B cell (primary cell): Measurements from ENCODE around the gene METTL25. TPM values are rescaled to one million over a fixed set of nuclear protein-coding genes. Genes with fewer than 3 reads are reported as not detected.

Experiments used
- ATAC-seq: fragments of 200-7000 bp; cut with Tn5 transposase; one replicate; pipeline ENCODE4 v1.10.0; 2021; ENCODE audit warnings: low read depth, mild to moderate bottlenecking, moderate number of reproducible peaks, moderate library complexity
- CTCF ChIA-PET: fragments of 350-600 bp; sonication (Branson Sonifier 250); formaldehyde crosslinking; loops from one replicate; lab custom pipeline; 2021; ENCODE audit warnings: antibody characterized with exemption, inconsistent platforms; lab: Charles Lee
- POLR2A ChIA-PET: fragments of 350-600 bp; sonication (Branson Sonifier 250); formaldehyde crosslinking; loops from one replicate; lab custom pipeline; 2021; ENCODE audit warnings: antibody characterized with exemption; lab: Charles Lee
- DNase-seq: peaks from one replicate; pipeline ENCODE4 v3.0.0; 2013
- H2AFZ ChIP-seq: 2 replicates; pipeline ENCODE4 v1.6.1; 2012; ENCODE audit warnings: mild to moderate bottlenecking, low read depth, low read length; ENCODE audit not compliant: insufficient read depth, poor library complexity, severe bottlenecking
- H3K27ac ChIP-seq, 2 donors: 1 replicate in 1 of 2; 2 replicates in 1 of 2; pipeline ENCODE4 v1.5.1; 2012 to 2013; ENCODE audit warnings: low read length in 2 of 2, mild to moderate bottlenecking in 2 of 2, moderate library complexity in 1 of 2
- H3K27me3 ChIP-seq, 4 experiments: fragments of 200-600 bp in 1 of 4; sonication (generic) in 1 of 4; replicated peaks in 1 of 4; 1 replicate in 2 of 4; 2 replicates in 2 of 4; pipeline versions ENCODE4 v1.6.1 to v1.7.0; 2013 to 2016; ENCODE audit warnings: low read length in 3 of 4, mild to moderate bottlenecking in 2 of 4, mixed read lengths in 1 of 4, moderate library complexity in 1 of 4; ENCODE audit not compliant: insufficient read depth in 4 of 4, control insufficient read depth in 3 of 4; ENCODE audit errors: control extremely low read depth in 1 of 4
- H3K36me3 ChIP-seq, 2 experiments: replicated peaks in 1 of 2; 1 replicate in 1 of 2; 2 replicates in 1 of 2; pipeline versions ENCODE4 v1.6.1 to v1.7.1; 2013; ENCODE audit warnings: low read length in 1 of 2; ENCODE audit not compliant: insufficient read depth in 2 of 2, control insufficient read depth in 1 of 2; ENCODE audit errors: control extremely low read depth in 1 of 2, extremely low read depth in 1 of 2
- H3K4me1 ChIP-seq, 2 donors: fragments of 200-600 bp in 1 of 2; sonication (generic) in 1 of 2; 1 replicate in 1 of 2; 2 replicates in 1 of 2; pipeline versions ENCODE4 v1.5.1 to v1.6.1; 2013 to 2017; ENCODE audit warnings: low read length in 2 of 2; ENCODE audit not compliant: control insufficient read depth in 2 of 2, insufficient read depth in 2 of 2
- H3K4me2 ChIP-seq: replicated peaks from 2 replicates; pipeline ENCODE3; 2012; ENCODE audit warnings: mild to moderate bottlenecking, low read depth, low read length; ENCODE audit not compliant: poor library complexity, severe bottlenecking
- H3K4me3 ChIP-seq, 5 experiments: fragments of 200-600 bp in 1 of 5; sonication (generic) in 1 of 5; 1 replicate in 3 of 5; 2 replicates in 2 of 5; pipeline versions ENCODE4 v1.5.1 to v1.7.0; 2011 to 2016; ENCODE audit warnings: low read length in 4 of 5, mild to moderate bottlenecking in 4 of 5, low read depth in 2 of 5, control low read depth in 1 of 5, moderate library complexity in 1 of 5; ENCODE audit not compliant: insufficient read depth in 1 of 5; ENCODE audit errors: control extremely low read depth in 1 of 5, extremely low read depth in 1 of 5
- H3K79me2 ChIP-seq: fragments of 200-600 bp; sonication (generic); one replicate; pipeline ENCODE4 v1.6.0; 2016; ENCODE audit warnings: low read length; ENCODE audit not compliant: control insufficient read depth, insufficient read depth
- H3K9ac ChIP-seq: fragments of 200-600 bp; sonication (generic); 2 replicates; pipeline ENCODE4 v1.6.1; 2017; ENCODE audit warnings: mild to moderate bottlenecking, low read length, moderate library complexity
- H3K9me3 ChIP-seq, 3 donors: one replicate each; pipeline versions ENCODE4 v1.6.1 to v1.7.1; 2013; ENCODE audit warnings: low read length in 2 of 3; ENCODE audit not compliant: control insufficient read depth in 2 of 3, insufficient read depth in 1 of 3; ENCODE audit errors: control extremely low read depth in 1 of 3
- H4K20me1 ChIP-seq: 2 replicates; pipeline ENCODE4 v1.6.0; 2012; ENCODE audit warnings: mild to moderate bottlenecking, low read length; ENCODE audit not compliant: insufficient read depth, control insufficient read depth, poor library complexity, severe bottlenecking
- H3K27ac Mint-ChIP-seq: one replicate; pipeline ENCODE4 v1.8.0; 2021; ENCODE audit warnings: mixed read lengths
- H3K27me3 Mint-ChIP-seq: one replicate; pipeline ENCODE4 v1.8.0; 2021; ENCODE audit warnings: mixed read lengths
- H3K4me1 Mint-ChIP-seq: one replicate; pipeline ENCODE4 v1.8.0; 2021; ENCODE audit warnings: mixed read lengths
- H3K4me3 Mint-ChIP-seq: one replicate; pipeline ENCODE4 v1.8.0; 2021; ENCODE audit warnings: mixed read lengths
- H3K9me3 Mint-ChIP-seq: one replicate; pipeline ENCODE4 v1.8.0; 2022; ENCODE audit warnings: mixed read lengths; ENCODE audit not compliant: insufficient read depth
- EZH2 ChIP-seq: IDR thresholded peaks from 2 replicates; pipeline ENCODE4 v1.6.1; 2012; ENCODE audit warnings: borderline replicate concordance, low read depth, mild to moderate bottlenecking, moderate library complexity, low read length; ENCODE audit not compliant: insufficient read depth, poor library complexity, severe bottlenecking
- WGBS: methylation state at CpG from one replicate; pipeline ENCODE4 v1.1.5; 2013; ENCODE audit warnings: missing lambda C conversion rate; ENCODE audit not compliant: insufficient coverage; 5-methylcytosine and 5-hydroxymethylcytosine counted together
- intact Hi-C: fragments of 100-400 bp; cut with micrococcal nuclease; formaldehyde crosslinking; loops from one replicate; pipeline ENCODE4 v1.10.0; 2022
- polyA plus RNA-seq: library from polyadenylated mRNA; depleted of rRNA; stranded (reverse); fragments of >200 nt; gene quantifications from 2 replicates; pipeline ENCODE4 v1.2.3, GENCODE V29; 2012
- total RNA-seq, 2 donors: library from RNA; stranded (reverse); fragments of 120-200 nt in 1 of 2; gene quantifications; 1 replicate in 1 of 2; 2 replicates in 1 of 2; pipeline versions ENCODE4 v1.2.3 to v1.2.4, GENCODE V29; 2013 to 2022
- TF ChIP-seq, protein P1 (sequence below): fragments of 200-600 bp; IDR thresholded peaks from one replicate; pipeline ENCODE4 v1.8.0; 2022; ENCODE audit warnings: antibody characterized with exemption, mild to moderate bottlenecking

The METTL25 gene
- total and polyA plus RNA-seq, 2 donors (not counting 1 experiment from before 2014, with no cell fraction given): 5.4 to 24.1 TPM

DNA sequence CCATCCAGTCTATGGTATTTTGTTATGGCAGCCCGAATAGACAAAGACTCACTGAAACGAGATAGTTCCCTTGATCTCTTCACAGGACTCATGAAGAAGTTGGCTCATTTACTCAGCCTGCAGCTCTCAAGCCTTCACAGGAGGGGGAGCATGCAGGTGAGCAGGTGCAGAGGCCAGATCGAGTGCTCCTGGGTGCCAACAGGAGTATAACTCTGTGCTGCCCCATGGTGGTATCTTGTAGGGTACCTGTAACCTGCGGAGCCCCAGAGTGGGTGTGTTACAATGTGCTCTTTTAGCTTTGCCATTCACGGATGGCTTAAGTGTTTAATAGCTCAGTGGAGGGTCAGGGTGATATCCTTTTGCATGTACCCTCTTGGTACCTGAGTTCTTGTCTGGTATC is 159.5 kb downstream of the METTL25 start:
- no peak for ATAC-seq
- POLR2A ChIA-PET: no interaction called here
- Histone ChIP-seq H3K36me3 (no peaks in the 10 kb centered on the region), H3K9ac (no peak overlapping the region), H3K9me3 (no peaks in the 10 kb centered on the region), H3K4me1 (no peaks in the 10 kb centered on the region), H3K79me2 (no peaks in the 10 kb centered on the region), H4K20me1 (no peaks in the 10 kb centered on the region), H3K4me2 (no peak overlapping the region), H3K27ac (no peak overlapping the region), H3K27me3 (no peaks in the 10 kb centered on the region), H3K4me3 (no peak overlapping the region), H2AFZ (no peak overlapping the region)
- intact Hi-C loops: no loop called here
- DNase-seq: no peak
- no peaks in the 10 kb centered on the region for H3K4me1 Mint-ChIP-seq
- no peaks in the 10 kb centered on the region for H3K27me3 Mint-ChIP-seq
- no peak overlapping the region for H3K27ac Mint-ChIP-seq
- TF ChIP-seq EZH2: no peak
- TF ChIP-seq, protein P1, sequence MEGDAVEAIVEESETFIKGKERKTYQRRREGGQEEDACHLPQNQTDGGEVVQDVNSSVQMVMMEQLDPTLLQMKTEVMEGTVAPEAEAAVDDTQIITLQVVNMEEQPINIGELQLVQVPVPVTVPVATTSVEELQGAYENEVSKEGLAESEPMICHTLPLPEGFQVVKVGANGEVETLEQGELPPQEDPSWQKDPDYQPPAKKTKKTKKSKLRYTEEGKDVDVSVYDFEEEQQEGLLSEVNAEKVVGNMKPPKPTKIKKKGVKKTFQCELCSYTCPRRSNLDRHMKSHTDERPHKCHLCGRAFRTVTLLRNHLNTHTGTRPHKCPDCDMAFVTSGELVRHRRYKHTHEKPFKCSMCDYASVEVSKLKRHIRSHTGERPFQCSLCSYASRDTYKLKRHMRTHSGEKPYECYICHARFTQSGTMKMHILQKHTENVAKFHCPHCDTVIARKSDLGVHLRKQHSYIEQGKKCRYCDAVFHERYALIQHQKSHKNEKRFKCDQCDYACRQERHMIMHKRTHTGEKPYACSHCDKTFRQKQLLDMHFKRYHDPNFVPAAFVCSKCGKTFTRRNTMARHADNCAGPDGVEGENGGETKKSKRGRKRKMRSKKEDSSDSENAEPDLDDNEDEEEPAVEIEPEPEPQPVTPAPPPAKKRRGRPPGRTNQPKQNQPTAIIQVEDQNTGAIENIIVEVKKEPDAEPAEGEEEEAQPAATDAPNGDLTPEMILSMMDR: no peak
- no peaks in the 10 kb centered on the region for H3K9me3 Mint-ChIP-seq
- CTCF ChIA-PET: no interaction called here
- H3K4me3 Mint-ChIP-seq: no peak overlapping the region
- WGBS: 90% methylated on average over 5 of the region's 5 CpGs

DNA sequence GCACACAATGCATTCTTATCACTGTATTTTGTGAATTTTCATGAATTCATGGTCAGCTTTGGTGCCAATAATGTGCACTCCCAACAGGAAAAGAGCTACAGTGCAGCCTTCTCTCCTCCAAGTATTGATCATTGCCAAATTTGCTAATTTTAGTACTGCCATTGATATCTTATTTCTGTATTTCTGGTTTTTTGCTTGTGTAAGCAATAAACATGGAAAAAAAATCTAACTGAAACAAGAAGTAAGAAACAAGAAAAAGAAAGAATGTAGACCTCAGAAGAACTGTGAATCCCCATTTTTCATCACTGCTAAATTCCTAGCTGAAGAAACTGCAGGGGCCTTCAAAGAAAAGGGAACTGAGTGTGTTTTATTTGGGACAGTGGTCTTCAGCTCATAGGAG is 161.2 kb downstream of the METTL25 start:
- Histone ChIP-seq H3K4me1 (no peaks in the 10 kb centered on the region), H3K4me3 (no peak overlapping the region), H3K27ac (no peak overlapping the region), H3K9me3 (no peaks in the 10 kb centered on the region), H4K20me1 (no peaks in the 10 kb centered on the region), H3K4me2 (no peak overlapping the region), H2AFZ (no peak overlapping the region), H3K79me2 (no peaks in the 10 kb centered on the region), H3K36me3 (no peaks in the 10 kb centered on the region), H3K27me3 (no peaks in the 10 kb centered on the region), H3K9ac (no peak overlapping the region)
- no peak for TF ChIP-seq EZH2
- TF ChIP-seq, protein P1: no peak
- CTCF ChIA-PET: interaction anchor here (1.4 kb wide), 1 partner anchor 9 kb away, joined by 3 read pairs; no protein-coding TSS in a partner anchor
- intact Hi-C loops: no loop called here
- no peak for DNase-seq
- no peak overlapping the region for H3K27ac Mint-ChIP-seq
- H3K4me1 Mint-ChIP-seq: no peaks in the 10 kb centered on the region
- no peak overlapping the region for H3K4me3 Mint-ChIP-seq
- POLR2A ChIA-PET: no interaction called here
- no peak for ATAC-seq
- H3K9me3 Mint-ChIP-seq: no peaks in the 10 kb centered on the region
- H3K27me3 Mint-ChIP-seq: no peaks in the 10 kb centered on the region
